Smooth muscle cell (in vitro differentiated cells): ENCODE results near the gene EFCAB10. TPM values are rescaled to one million over a fixed set of nuclear protein-coding genes. Genes with fewer than 3 reads are reported as not detected.

Experiments used
- DNase-seq: peaks from one replicate; lab custom pipeline; 2025; ENCODE audit not compliant: unreplicated experiment; lab: John Stamatoyannopoulos, UW
- H2AFZ ChIP-seq: fragments of 200-600 bp; sonication (generic); 2 replicates; pipeline ENCODE4 v1.6.0; 2016; ENCODE audit warnings: antibody characterized with exemption, low read depth, mild to moderate bottlenecking
- H3F3A ChIP-seq: fragments of 200-600 bp; sonication (generic); 2 replicates; pipeline ENCODE4 v1.6.0; 2017; ENCODE audit warnings: antibody characterized with exemption, low read depth
- H3K27ac ChIP-seq: fragments of 200-600 bp; sonication (generic); 2 replicates; pipeline ENCODE4 v1.5.1; 2016; ENCODE audit warnings: low read depth, mild to moderate bottlenecking
- H3K27me3 ChIP-seq: fragments of 200-600 bp; sonication (generic); 2 replicates; pipeline ENCODE4 v1.6.1; 2016; ENCODE audit warnings: low read depth, mild to moderate bottlenecking
- H3K36me3 ChIP-seq: fragments of 200-600 bp; sonication (generic); 2 replicates; pipeline ENCODE4 v1.5.1; 2016; ENCODE audit warnings: low read depth
- H3K4me1 ChIP-seq: fragments of 200-600 bp; sonication (generic); 2 replicates; pipeline ENCODE4 v1.5.1; 2016; ENCODE audit warnings: low read depth
- H3K4me2 ChIP-seq: fragments of 200-600 bp; sonication (generic); 2 replicates; pipeline ENCODE4 v1.6.0; 2016; ENCODE audit warnings: mild to moderate bottlenecking
- H3K4me3 ChIP-seq: fragments of 200-600 bp; sonication (generic); 2 replicates; pipeline ENCODE4 v1.5.1; 2016; ENCODE audit warnings: mild to moderate bottlenecking
- H3K79me2 ChIP-seq: fragments of 200-600 bp; sonication (generic); 2 replicates; pipeline ENCODE4 v1.6.0; 2016; ENCODE audit warnings: low read depth, mild to moderate bottlenecking
- H3K9ac ChIP-seq: fragments of 200-600 bp; sonication (generic); 2 replicates; pipeline ENCODE4 v1.6.0; 2016; ENCODE audit warnings: low read depth
- H3K9me3 ChIP-seq: fragments of 200-600 bp; sonication (generic); replicated peaks from 2 replicates; pipeline ENCODE4 v1.5.1; 2016; ENCODE audit warnings: low read depth
- H4K20me1 ChIP-seq: fragments of 200-600 bp; sonication (generic); 2 replicates; pipeline ENCODE4 v1.6.0; 2016; ENCODE audit warnings: low read depth
- WGBS: methylation state at CpG from one replicate; pipeline ENCODE4 v1.1.7; 2016; ENCODE audit warnings: low lambda C conversion rate; 5-methylcytosine and 5-hydroxymethylcytosine counted together
- polyA plus RNA-seq: library from polyadenylated mRNA; unstranded; fragments of >200 nt; fragmentation: Nextera tagmentation; extraction: Ambion mirVana; gene quantifications from 2 replicates; pipeline ENCODE4 v1.2.1, GENCODE V29; 2016
- total RNA-seq: library from RNA; depleted of rRNA; stranded (reverse); fragments of >200 nt; gene quantifications from 2 replicates; pipeline ENCODE4 v1.2.3, GENCODE V29; 2014
- TF ChIP-seq, protein P1 (sequence below): fragments of 200-600 bp; sonication (generic); IDR thresholded peaks from 2 replicates; pipeline ENCODE4 v1.5.1; 2017; ENCODE audit warnings: borderline replicate concordance, mild to moderate bottlenecking, antibody characterized with exemption; ENCODE audit not compliant: insufficient read depth, poor library complexity, severe bottlenecking

EFCAB10 gene
- total and polyA plus RNA-seq, 2 experiments from 2014 or later: 0.56 to 1.2 TPM

DNA sequence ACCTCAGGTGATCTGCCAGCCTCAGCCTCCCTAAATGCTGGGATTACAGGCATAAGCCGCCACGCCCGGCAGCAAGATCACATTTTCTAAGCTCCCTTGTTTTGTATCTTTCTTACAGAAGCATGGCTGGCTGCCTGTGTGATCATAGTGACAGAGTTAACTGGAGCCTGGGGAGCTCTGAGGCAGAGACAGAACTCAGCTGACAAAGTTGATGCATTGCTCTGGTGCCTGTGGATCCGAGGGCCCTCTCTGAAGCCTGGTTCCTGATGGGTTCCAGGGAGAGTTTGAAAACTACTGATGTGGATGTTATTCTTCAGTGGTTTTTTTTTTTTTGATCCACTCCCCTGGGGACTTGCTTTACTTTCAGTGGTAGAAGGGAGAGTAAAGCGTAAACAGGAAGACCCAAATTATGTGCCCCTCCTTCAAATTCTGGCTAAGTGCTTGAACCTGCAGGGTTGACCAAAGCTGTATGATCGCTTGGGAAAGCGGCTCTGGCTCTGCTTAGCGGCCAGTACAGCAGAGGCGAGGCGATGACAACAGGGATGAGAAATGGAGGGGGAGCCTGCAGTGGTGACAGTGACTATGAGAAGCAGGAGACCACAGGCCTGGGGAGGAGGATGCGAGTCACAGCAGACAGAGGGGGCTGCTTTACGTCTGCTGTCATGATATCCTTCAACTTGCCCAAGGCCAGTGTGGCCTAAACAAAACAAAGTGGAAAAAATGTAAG lies 6.8 kb upstream of the EFCAB10 start:
- no peak overlapping the region for H3K9ac ChIP-seq
- H3K36me3 ChIP-seq: no peaks in the 10 kb centered on the region
- H3F3A ChIP-seq: no peaks in the 10 kb centered on the region
- H3K79me2 ChIP-seq: no peaks in the 10 kb centered on the region
- H3K9me3 ChIP-seq: no peaks in the 10 kb centered on the region
- H3K4me2 ChIP-seq: no peak overlapping the region
- no peaks in the 10 kb centered on the region for H4K20me1 ChIP-seq
- 26% methylated on average over 12 of the region's 12 CpGs for WGBS
- TF ChIP-seq, protein P1, sequence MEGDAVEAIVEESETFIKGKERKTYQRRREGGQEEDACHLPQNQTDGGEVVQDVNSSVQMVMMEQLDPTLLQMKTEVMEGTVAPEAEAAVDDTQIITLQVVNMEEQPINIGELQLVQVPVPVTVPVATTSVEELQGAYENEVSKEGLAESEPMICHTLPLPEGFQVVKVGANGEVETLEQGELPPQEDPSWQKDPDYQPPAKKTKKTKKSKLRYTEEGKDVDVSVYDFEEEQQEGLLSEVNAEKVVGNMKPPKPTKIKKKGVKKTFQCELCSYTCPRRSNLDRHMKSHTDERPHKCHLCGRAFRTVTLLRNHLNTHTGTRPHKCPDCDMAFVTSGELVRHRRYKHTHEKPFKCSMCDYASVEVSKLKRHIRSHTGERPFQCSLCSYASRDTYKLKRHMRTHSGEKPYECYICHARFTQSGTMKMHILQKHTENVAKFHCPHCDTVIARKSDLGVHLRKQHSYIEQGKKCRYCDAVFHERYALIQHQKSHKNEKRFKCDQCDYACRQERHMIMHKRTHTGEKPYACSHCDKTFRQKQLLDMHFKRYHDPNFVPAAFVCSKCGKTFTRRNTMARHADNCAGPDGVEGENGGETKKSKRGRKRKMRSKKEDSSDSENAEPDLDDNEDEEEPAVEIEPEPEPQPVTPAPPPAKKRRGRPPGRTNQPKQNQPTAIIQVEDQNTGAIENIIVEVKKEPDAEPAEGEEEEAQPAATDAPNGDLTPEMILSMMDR: no peak
- DNase-seq: peak; percentile 11
- H2AFZ ChIP-seq: peak overlapping the region; percentile 16
- no peak overlapping the region for H3K27ac ChIP-seq
- no peaks in the 10 kb centered on the region for H3K27me3 ChIP-seq
- no peaks in the 10 kb centered on the region for H3K4me1 ChIP-seq
- H3K4me3 ChIP-seq: no peak overlapping the region

DNA sequence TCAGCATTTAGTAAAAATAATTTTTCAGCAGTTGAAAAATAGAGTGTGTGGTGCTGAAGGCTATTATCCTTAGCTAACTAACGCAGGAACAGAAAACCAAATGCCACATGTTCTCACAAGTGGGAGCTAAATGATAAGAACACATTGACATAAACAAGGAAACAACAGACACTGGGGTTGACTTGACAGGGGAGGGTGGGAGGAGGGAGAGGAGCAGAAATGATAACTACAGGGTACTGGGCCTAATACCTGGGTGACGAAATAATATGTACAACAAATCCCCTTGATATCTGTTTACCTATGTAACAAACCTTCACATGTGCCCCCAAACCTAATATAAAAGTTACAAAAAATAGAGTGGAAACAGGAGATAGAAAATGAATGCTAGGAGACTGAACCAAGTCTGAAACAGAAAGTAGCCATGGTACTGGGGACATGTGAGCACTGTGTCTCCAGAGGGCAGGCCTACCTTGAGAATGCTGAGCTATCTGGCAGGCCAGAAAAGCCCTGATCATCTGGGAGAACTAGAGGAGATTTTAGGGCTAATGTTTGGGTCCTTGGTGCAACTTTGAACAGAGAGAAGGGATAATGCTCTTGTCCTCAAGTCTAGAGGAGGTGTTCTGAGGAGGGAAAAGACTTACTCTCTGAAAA lies 4.7 kb upstream of the EFCAB10 start:
- Histone ChIP-seq H3K9me3 (no peaks in the 10 kb centered on the region), H3K27ac (no peak overlapping the region), H3K4me2 (no peak overlapping the region), H3K4me1 (peaks cover 4% of the 10 kb centered on the region), H3K36me3 (no peaks in the 10 kb centered on the region), H3F3A (no peaks in the 10 kb centered on the region), H3K27me3 (no peaks in the 10 kb centered on the region), H3K9ac (no peak overlapping the region), H4K20me1 (no peaks in the 10 kb centered on the region), H2AFZ (no peak overlapping the region), H3K79me2 (no peaks in the 10 kb centered on the region), H3K4me3 (no peak overlapping the region)
- 62% methylated on average over 2 of the region's 2 CpGs for WGBS
- DNase-seq: no peak
- TF ChIP-seq, protein P1: no peak

DNA sequence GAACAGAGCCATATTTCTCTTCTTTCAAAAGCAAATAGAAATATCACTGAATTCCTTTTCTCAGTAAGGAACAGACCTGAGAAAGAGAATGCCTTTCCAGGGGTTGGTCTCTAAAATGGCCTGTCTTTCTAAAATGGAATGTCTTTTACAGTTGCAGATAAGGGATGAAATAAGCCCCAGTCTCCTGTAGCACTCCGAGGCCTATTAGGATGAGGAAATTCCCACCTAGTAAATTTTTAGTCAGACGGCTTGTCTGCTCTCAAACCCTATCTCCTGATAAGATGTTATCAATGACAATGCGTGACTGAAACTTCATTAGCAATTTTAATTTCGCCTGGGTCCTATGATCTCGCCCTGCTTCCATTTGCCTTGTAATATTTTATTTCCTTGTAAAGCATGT lies 2.9 kb upstream of the EFCAB10 start:
- Histone ChIP-seq H3F3A (no peaks in the 10 kb centered on the region), H3K79me2 (no peaks in the 10 kb centered on the region), H2AFZ (no peak overlapping the region), H4K20me1 (no peaks in the 10 kb centered on the region), H3K36me3 (no peaks in the 10 kb centered on the region), H3K27ac (no peak overlapping the region), H3K4me2 (no peak overlapping the region), H3K9me3 (no peaks in the 10 kb centered on the region), H3K9ac (no peak overlapping the region), H3K27me3 (no peaks in the 10 kb centered on the region), H3K4me3 (no peak overlapping the region), H3K4me1 (peaks cover 4% of the 10 kb centered on the region)
- 84% methylated on average over 5 of the region's 5 CpGs for WGBS
- DNase-seq: no peak
- TF ChIP-seq, protein P1: no peak
